ENCODE data around the gene FAM219B.
"Not testable (repeated sequence)": the region's sequence is repeated elsewhere in the genome, so short reads cannot be mapped to it uniquely, and the experiment has no call there.

The FAM219B gene

GRCh38 chr15:74928771-74929198 is 22.1 kb upstream of the FAM219B start:
- DNase-seq: no peak
- Histone ChIP-seq H3K36me3 (peaks cover 68% of the 10 kb centered on the region), H3K4me1 (no peaks in the 10 kb centered on the region), H3K9me3 (no peaks in the 10 kb centered on the region; the same call in 1 of the 2 replicates), H3K27me3 (no peaks in the 10 kb centered on the region), H3K4me3 (ENCODE audit: low read depth, low read length) (no peak overlapping the region)
- TF ChIP-seq, protein P1, sequence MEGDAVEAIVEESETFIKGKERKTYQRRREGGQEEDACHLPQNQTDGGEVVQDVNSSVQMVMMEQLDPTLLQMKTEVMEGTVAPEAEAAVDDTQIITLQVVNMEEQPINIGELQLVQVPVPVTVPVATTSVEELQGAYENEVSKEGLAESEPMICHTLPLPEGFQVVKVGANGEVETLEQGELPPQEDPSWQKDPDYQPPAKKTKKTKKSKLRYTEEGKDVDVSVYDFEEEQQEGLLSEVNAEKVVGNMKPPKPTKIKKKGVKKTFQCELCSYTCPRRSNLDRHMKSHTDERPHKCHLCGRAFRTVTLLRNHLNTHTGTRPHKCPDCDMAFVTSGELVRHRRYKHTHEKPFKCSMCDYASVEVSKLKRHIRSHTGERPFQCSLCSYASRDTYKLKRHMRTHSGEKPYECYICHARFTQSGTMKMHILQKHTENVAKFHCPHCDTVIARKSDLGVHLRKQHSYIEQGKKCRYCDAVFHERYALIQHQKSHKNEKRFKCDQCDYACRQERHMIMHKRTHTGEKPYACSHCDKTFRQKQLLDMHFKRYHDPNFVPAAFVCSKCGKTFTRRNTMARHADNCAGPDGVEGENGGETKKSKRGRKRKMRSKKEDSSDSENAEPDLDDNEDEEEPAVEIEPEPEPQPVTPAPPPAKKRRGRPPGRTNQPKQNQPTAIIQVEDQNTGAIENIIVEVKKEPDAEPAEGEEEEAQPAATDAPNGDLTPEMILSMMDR (IDR thresholded peaks at IDR 0.05; ENCODE audit: low read depth, low read length): no peak

GRCh38 chr15:74924525-74924924 is 17.9 kb upstream of the FAM219B start:
- TF ChIP-seq, protein P1 (IDR thresholded peaks at IDR 0.05; ENCODE audit: low read depth, low read length): no peak
- DNase-seq: no peak
- H3K27me3 ChIP-seq: no peaks in the 10 kb centered on the region
- H3K9me3 ChIP-seq: no peaks in the 10 kb centered on the region; the same call in 1 of the 2 replicates
- H3K4me3 ChIP-seq (ENCODE audit: low read depth, low read length): no peak overlapping the region
- no peaks in the 10 kb centered on the region for H3K4me1 ChIP-seq
- H3K36me3 ChIP-seq: peaks cover 87% of the 10 kb centered on the region

DNA sequence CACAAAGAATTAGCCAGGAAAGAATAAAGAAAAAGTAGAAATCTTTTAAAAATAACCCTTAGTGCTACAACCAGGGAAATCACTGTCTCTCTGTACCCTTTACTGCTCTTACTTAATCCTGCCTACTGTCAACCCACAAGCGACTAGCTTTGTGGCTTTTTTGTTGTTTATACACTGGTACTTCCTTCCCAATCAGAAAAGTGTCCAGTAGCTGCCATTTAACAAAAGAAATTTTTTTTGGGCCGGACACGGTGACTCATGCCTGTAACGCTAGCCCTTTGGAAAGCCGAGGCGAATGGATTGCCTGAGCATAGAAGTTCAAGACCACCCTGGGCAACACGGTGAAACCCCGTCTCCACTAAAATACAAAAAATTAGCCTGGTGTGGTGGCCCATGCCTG is 13.8 kb upstream of the FAM219B start:
- peaks cover 93% of the 10 kb centered on the region for H3K36me3 ChIP-seq
- no peaks in the 10 kb centered on the region for H3K9me3 ChIP-seq
- TF ChIP-seq, protein P1 (IDR thresholded peaks at IDR 0.05; ENCODE audit: low read depth, low read length): no peak
- no peak for DNase-seq
- H3K4me1 ChIP-seq: no peaks in the 10 kb centered on the region
- no peak overlapping the region for H3K4me3 ChIP-seq (ENCODE audit: low read depth, low read length)
- H3K27me3 ChIP-seq: no peaks in the 10 kb centered on the region

GRCh38 chr15:74917676-74918075 is 11.0 kb upstream of the FAM219B start:
- no peaks in the 10 kb centered on the region for H3K27me3 ChIP-seq
- H3K9me3 ChIP-seq: no peaks in the 10 kb centered on the region; the same call in 1 of the 2 replicates
- no peaks in the 10 kb centered on the region for H3K4me1 ChIP-seq
- TF ChIP-seq, protein P1 (IDR thresholded peaks at IDR 0.05; ENCODE audit: low read depth, low read length): no peak
- H3K36me3 ChIP-seq: peaks cover 91% of the 10 kb centered on the region
- no peak overlapping the region for H3K4me3 ChIP-seq (ENCODE audit: low read depth, low read length)
- DNase-seq: no peak

GRCh38 chr15:74913799-74914198 is 7.1 kb upstream of the FAM219B start:
- H3K4me1 ChIP-seq; H3K27me3 ChIP-seq; H3K4me3 ChIP-seq (ENCODE audit: low read depth, low read length); DNase-seq; H3K9me3 ChIP-seq: not testable (repeated sequence)
- peaks cover 64% of the 10 kb centered on the region for H3K36me3 ChIP-seq

DNA sequence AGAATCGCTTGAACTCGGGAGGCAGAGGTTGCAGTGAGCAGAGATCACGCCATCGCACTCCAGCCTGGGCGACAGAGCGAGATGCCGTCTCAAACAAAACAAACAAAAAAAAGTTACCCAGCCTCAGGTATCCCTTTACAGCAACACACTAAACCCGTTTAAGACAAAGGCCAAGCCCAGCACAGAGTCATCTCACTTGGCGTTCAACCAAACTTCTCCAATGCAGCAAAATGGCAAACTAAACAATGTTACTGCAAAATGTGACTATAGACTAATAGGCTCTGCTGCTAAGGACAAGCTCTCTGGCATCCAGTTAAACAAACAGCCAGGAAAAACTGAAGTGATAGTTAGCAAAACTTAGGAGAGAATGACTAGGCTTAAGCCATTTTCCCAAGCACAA is 6.4 kb upstream of the FAM219B start:
- TF ChIP-seq, protein P1 (IDR thresholded peaks at IDR 0.05; ENCODE audit: low read depth, low read length): no peak
- peaks cover 56% of the 10 kb centered on the region for H3K36me3 ChIP-seq

GRCh38 chr15:74908635-74909034 is 2.0 kb upstream of the FAM219B start:
- TF ChIP-seq, protein P1 (IDR thresholded peaks at IDR 0.05; ENCODE audit: low read depth, low read length): no peak
- H3K27me3 ChIP-seq: no peaks in the 10 kb centered on the region
- peaks cover 33% of the 10 kb centered on the region for H3K36me3 ChIP-seq
- no peaks in the 10 kb centered on the region; the same call in 1 of the 2 replicates for H3K9me3 ChIP-seq
- no peak for DNase-seq
- H3K4me1 ChIP-seq: no peaks in the 10 kb centered on the region
- H3K4me3 ChIP-seq (ENCODE audit: low read depth, low read length): no peak overlapping the region

More for the DNA sequence above, 6.4 kb upstream of the FAM219B start:
- no peaks in the 10 kb centered on the region; the same call in 1 of the 2 replicates for H3K9me3 ChIP-seq
- H3K27me3 ChIP-seq: no peaks in the 10 kb centered on the region
- no peaks in the 10 kb centered on the region for H3K4me1 ChIP-seq
- no peak for DNase-seq
- no peak overlapping the region for H3K4me3 ChIP-seq (ENCODE audit: low read depth, low read length)
